Breast epithelium (tissue), 4 donors: ENCODE results near the gene HDLBP. TPM values are rescaled to one million over a fixed set of nuclear protein-coding genes. Genes with fewer than 3 reads are reported as not detected.

Experiments
- DNase-seq, 2 donors: peaks; one replicate each; pipeline ENCODE4 v3.0.0-alpha.2; 2019; ENCODE audit warnings: low spot score in 2 of 2
- H3K27ac ChIP-seq, 2 donors: fragments of 200-600 bp; sonication (generic) in 1 of 2; one replicate each; pipeline ENCODE4 v1.5.1; 2016 to 2019; ENCODE audit warnings: mild to moderate bottlenecking in 1 of 2
- H3K27me3 ChIP-seq, 2 donors: fragments of 200-600 bp; sonication (generic) in 1 of 2; one replicate each; pipeline versions ENCODE4 v1.5.1 to v1.6.0; 2017 to 2019; ENCODE audit warnings: control low read depth in 1 of 2, mild to moderate bottlenecking in 1 of 2
- H3K36me3 ChIP-seq: fragments of 200-600 bp; one replicate; pipeline ENCODE4 v1.5.1; 2019
- H3K4me1 ChIP-seq, 2 donors: fragments of 200-600 bp; sonication (generic); one replicate each; pipeline ENCODE4 v1.5.1; 2016 to 2019; ENCODE audit warnings: control low read depth in 1 of 2
- H3K4me3 ChIP-seq, 3 donors: fragments of 200-600 bp; sonication (generic); 1 replicate in 2 of 3; 2 replicates in 1 of 3; pipeline ENCODE4 v1.5.1; 2016 to 2019; ENCODE audit warnings: mild to moderate bottlenecking in 3 of 3, moderate library complexity in 2 of 3
- H3K9me3 ChIP-seq, 2 donors: fragments of 200-600 bp; sonication (generic) in 1 of 2; one replicate each; pipeline ENCODE4 v1.5.1; 2016 to 2019; ENCODE audit warnings: control low read depth in 1 of 2
- POLR2A ChIP-seq: fragments of 450-650 bp; IDR thresholded peaks from one replicate; pipeline ENCODE4 v1.6.1; 2016; ENCODE audit warnings: antibody characterized with exemption, mild to moderate bottlenecking, moderate library complexity
- POLR2AphosphoS5 ChIP-seq, 3 donors: sonication (generic); formaldehyde crosslinking; IDR thresholded peaks; one replicate each; pipeline ENCODE4 v1.6.1; 2017; ENCODE audit warnings: antibody characterized with exemption in 3 of 3
- intact Hi-C: fragments of 100-400 bp; cut with DNase I; formaldehyde crosslinking; loops from one replicate; pipeline ENCODE4 v1.15.1; 2023; ENCODE audit warnings: low total_unique reads
- total RNA-seq, 3 donors: library from RNA; depleted of rRNA; stranded (reverse); fragments of >200 nt; gene quantifications; one replicate each; pipeline ENCODE4 v1.1.0, GENCODE V29; 2016
- TF ChIP-seq, protein P1 (sequence below), 3 donors: fragments of 450-650 bp; IDR thresholded peaks; one replicate each; pipeline ENCODE4 v1.5.1; 2016 to 2017; ENCODE audit warnings: antibody characterized with exemption in 3 of 3, mild to moderate bottlenecking in 3 of 3, moderate library complexity in 3 of 3

The HDLBP gene
- 100 to 1,000 TPM; 339 to 515 (median 383) TPM for total RNA-seq

DNA sequence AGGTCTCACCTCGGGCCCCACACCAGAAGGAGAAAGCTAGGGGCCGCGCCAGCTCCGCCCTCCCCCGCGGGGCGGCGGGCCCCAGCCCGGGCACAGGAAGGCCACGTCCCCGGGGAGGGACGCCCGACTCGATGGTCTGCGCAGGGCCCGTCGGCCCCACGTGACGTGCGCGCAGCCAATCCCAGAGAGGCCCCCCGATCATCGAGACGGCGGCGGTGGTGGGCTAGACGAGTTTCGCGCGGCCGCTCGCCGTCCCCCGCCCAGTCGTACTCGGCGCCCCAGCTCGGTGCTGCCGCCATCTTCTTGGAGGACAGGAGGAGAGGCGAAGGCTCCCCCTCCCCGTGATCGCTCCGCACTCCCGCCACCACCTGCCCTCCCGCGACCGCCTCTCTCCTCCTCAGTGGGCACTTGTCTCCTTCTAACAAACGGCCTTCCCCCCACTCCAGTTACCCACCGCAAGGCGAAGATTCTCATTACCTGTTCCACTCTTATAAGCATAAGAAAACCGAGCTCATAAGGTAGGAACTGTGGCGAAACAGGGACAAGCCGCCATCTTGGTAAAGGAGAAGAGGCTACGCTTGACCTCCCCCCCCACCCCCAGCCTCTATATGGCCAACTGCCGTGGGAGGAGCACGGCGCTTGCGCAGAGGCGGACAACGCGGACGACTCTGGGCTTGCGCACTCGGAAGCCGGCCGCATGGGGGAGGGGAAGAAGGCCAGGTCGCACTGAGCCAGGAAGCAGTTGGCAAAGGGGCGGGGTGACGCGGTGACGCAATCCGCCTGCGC, at the start of gene HDLBP:
TSS of gene HDLBP (minus strand) at position 580 of the 786 bp plus-strand sequence. CDS start 48,803 bp downstream, outside the sequence.
- TF ChIP-seq, protein P1, sequence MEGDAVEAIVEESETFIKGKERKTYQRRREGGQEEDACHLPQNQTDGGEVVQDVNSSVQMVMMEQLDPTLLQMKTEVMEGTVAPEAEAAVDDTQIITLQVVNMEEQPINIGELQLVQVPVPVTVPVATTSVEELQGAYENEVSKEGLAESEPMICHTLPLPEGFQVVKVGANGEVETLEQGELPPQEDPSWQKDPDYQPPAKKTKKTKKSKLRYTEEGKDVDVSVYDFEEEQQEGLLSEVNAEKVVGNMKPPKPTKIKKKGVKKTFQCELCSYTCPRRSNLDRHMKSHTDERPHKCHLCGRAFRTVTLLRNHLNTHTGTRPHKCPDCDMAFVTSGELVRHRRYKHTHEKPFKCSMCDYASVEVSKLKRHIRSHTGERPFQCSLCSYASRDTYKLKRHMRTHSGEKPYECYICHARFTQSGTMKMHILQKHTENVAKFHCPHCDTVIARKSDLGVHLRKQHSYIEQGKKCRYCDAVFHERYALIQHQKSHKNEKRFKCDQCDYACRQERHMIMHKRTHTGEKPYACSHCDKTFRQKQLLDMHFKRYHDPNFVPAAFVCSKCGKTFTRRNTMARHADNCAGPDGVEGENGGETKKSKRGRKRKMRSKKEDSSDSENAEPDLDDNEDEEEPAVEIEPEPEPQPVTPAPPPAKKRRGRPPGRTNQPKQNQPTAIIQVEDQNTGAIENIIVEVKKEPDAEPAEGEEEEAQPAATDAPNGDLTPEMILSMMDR (IDR thresholded peaks at IDR 0.05), result peak in 1 of 3 donors; percentile 16
- peak; percentile 76 to 89 (median 87) for TF ChIP-seq POLR2AphosphoS5 (IDR thresholded peaks at IDR 0.05)
- TF ChIP-seq POLR2A, result peak; percentile 49
- Histone ChIP-seq H3K9me3 (no peaks in the 10 kb centered on the region), H3K4me3 (peak within 1 kb of the TSS; percentile 63 to 90 (median 86)), H3K36me3 (no peaks in the 10 kb centered on the region), H3K27ac (peak within 1 kb of the TSS; percentile 96 to 99), H3K4me1 (peaks cover 0 to 18% of the 10 kb centered on the region in 2 donors), H3K27me3 (no peaks in the 10 kb centered on the region)
- peak; percentile 99 to 100 for DNase-seq
- intact Hi-C loops, result no loop called here

- no peaks in the 10 kb centered on the region for H3K9me3 ChIP-seq
- TF ChIP-seq POLR2AphosphoS5 (IDR thresholded peaks at IDR 0.05) (no peak), POLR2A (no peak)
- TF ChIP-seq, protein P1 (IDR thresholded peaks at IDR 0.05), result no peak
- intact Hi-C loops, result no loop called here
- no peak for DNase-seq
- no peaks in the 10 kb centered on the region for H3K4me1 ChIP-seq
- H3K27ac ChIP-seq, result no peak overlapping the region
- no peaks in the 10 kb centered on the region for H3K27me3 ChIP-seq
- H3K36me3 ChIP-seq, result no peaks in the 10 kb centered on the region
- no peak overlapping the region for H3K4me3 ChIP-seq
These were observed 49.3 kb upstream of the HDLBP start for GRCh38 chr2:241364781-241365180.

DNA sequence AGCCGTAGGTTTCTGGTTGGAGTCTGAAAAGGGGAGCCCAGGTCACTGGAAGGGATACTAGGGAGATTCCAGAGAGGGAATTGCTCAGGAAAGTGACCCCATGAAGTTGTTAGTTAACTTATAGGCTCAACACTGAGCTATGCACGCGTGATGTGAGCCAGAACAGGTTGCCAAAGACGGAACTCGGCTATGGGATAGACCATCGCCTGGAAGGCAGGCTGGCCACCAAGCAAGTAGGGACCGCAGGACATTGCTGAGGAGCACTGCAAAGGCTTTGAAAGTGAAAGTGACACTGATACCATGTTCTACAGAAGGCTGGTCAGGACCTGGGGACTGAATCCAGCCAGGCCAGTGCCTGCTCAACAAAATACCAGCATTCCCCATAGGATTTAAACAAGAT, 48.0 kb upstream of the HDLBP start:
- Histone ChIP-seq H3K4me1 (no peaks in the 10 kb centered on the region), H3K36me3 (no peaks in the 10 kb centered on the region), H3K9me3 (no peaks in the 10 kb centered on the region), H3K27me3 (no peaks in the 10 kb centered on the region), H3K4me3 (no peak overlapping the region), H3K27ac (no peak overlapping the region)
- intact Hi-C loops, result no loop called here
- no peak for DNase-seq
- TF ChIP-seq POLR2A, result no peak
- TF ChIP-seq POLR2AphosphoS5 (IDR thresholded peaks at IDR 0.05), result no peak
- TF ChIP-seq, protein P1 (IDR thresholded peaks at IDR 0.05), result no peak

- intact Hi-C loops, result no loop called here
- Histone ChIP-seq H3K4me1 (no peaks in the 10 kb centered on the region), H3K36me3 (no peaks in the 10 kb centered on the region)
These were observed 44.1 kb upstream of the HDLBP start for GRCh38 chr2:241359481-241360045.

More at GRCh38 chr2:241359481-241360045, 44.1 kb upstream of the HDLBP start:
- Histone ChIP-seq H3K27ac (no peak overlapping the region), H3K27me3 (no peaks in the 10 kb centered on the region), H3K9me3 (no peaks in the 10 kb centered on the region), H3K4me3 (no peak overlapping the region)
- no peak for DNase-seq
- TF ChIP-seq POLR2AphosphoS5 (IDR thresholded peaks at IDR 0.05) (no peak), POLR2A (no peak)
- TF ChIP-seq, protein P1 (IDR thresholded peaks at IDR 0.05), result no peak
